ENCODE results near the gene ASAP3.

ASAP3 gene

GRCh38 chr1:23529146-23530086 is 45.4 kb upstream of the ASAP3 start:
- TF ChIP-seq CTCF (IDR thresholded peaks at IDR 0.05; ENCODE audit: low read depth, low read length, missing control alignments) = no peak
- H3K4me3 ChIP-seq (ENCODE audit: low read depth, low read length) = no peak overlapping the region
- in situ Hi-C loops (cut with HindIII; ENCODE audit: low sequenced_read_pairs) = no loop called here
- DNase-seq (ENCODE audit: low read depth) = no peak

GRCh38 chr1:23528250-23528978 is 44.4 kb upstream of the ASAP3 start:
- H3K4me3 ChIP-seq (ENCODE audit: low read depth, low read length) = no peak overlapping the region
- no peak for TF ChIP-seq CTCF (IDR thresholded peaks at IDR 0.05; ENCODE audit: low read depth, low read length, missing control alignments)
- in situ Hi-C loops (cut with HindIII; ENCODE audit: low sequenced_read_pairs) = no loop called here
- no peak for DNase-seq (ENCODE audit: low read depth)

- TF ChIP-seq CTCF (IDR thresholded peaks at IDR 0.05; ENCODE audit: low read depth, low read length, missing control alignments) = no peak
- DNase-seq (ENCODE audit: low read depth) = no peak
- H3K4me3 ChIP-seq (ENCODE audit: low read depth, low read length) = no peak overlapping the region
- in situ Hi-C loops (cut with HindIII; ENCODE audit: low sequenced_read_pairs) = no loop called here
Observed at GRCh38 chr1:23527900-23528249, 43.9 kb upstream of the ASAP3 start.

DNA sequence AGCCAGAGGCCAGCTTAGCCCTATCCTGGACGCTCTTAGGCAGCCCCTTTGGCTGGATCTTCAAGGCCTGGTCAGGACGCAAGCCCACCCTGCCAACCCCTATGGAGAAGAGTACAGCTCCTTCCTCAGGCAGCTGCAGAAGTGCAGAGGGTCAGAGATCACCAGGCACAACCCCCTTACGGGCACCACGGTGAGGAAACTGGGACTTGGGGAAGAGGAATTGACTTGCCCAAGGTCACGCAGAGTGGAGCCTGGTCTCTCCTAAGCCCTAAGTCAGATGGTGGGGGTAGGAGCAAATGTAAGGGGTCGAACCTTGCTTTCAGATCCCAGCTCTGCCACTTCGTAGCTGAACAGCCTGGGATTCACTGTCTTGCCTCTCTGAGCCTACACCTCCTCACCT is 43.4 kb upstream of the ASAP3 start:
- TF ChIP-seq CTCF (IDR thresholded peaks at IDR 0.05; ENCODE audit: low read depth, low read length, missing control alignments) = no peak
- in situ Hi-C loops (cut with HindIII; ENCODE audit: low sequenced_read_pairs) = no loop called here
- H3K4me3 ChIP-seq (ENCODE audit: low read depth, low read length) = no peak overlapping the region
- DNase-seq (ENCODE audit: low read depth) = no peak

- in situ Hi-C loops (cut with HindIII; ENCODE audit: low sequenced_read_pairs) = no loop called here
- no peak for DNase-seq (ENCODE audit: low read depth)
- TF ChIP-seq CTCF (IDR thresholded peaks at IDR 0.05; ENCODE audit: low read depth, low read length, missing control alignments) = no peak
- H3K4me3 ChIP-seq (ENCODE audit: low read depth, low read length) = no peak overlapping the region
Observed at GRCh38 chr1:23526329-23527041, 42.5 kb upstream of the ASAP3 start.

DNA sequence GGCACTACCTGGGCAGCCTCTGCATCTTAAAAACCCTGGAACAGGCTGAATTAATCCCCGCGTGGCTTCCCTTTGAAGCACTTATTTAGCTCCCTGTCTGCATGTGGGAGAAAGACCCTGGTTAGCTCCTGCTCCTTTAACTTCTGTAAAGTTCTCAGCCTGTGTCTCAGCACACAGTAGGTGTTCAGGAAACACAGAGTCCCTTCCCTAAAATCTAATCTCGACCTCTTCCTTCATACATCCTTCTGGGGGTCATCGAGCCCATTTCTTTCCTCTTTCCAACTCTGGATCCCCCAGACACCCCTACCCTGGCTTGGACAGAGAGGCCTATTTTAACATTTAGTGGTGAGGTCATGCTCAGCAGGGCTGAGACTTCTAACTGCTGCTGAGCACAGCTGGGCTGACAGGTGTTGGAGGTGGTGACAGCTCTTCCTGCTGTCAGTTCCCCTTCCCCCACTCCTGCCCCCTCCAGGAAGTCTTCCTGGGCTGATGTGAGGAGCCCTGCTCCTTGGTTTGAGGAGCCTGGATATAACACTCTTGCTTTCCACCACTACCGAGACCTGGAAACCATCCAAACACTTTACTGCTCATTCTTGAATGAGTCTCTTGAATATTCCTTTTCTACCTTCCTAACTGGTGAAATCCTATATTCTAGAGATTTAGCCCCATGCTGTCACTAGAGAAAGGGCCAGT is 41.7 kb upstream of the ASAP3 start:
- in situ Hi-C loops (cut with HindIII; ENCODE audit: low sequenced_read_pairs) = no loop called here
- no peak for DNase-seq (ENCODE audit: low read depth)
- TF ChIP-seq CTCF (IDR thresholded peaks at IDR 0.05; ENCODE audit: low read depth, low read length, missing control alignments) = no peak
- no peak overlapping the region for H3K4me3 ChIP-seq (ENCODE audit: low read depth, low read length)
